ENCODE data around the gene MLH3.

The MLH3 gene

GRCh38 chr14:75050852-75051555 lies at the start of gene MLH3:
Gene MLH3 (minus strand): TSS chr14:75051467. CDS start chr14:75049655, 1,812 bp downstream.
- in situ Hi-C loops (cut with HindIII; ENCODE audit: low sequenced_read_pairs): no loop called here

DNA sequence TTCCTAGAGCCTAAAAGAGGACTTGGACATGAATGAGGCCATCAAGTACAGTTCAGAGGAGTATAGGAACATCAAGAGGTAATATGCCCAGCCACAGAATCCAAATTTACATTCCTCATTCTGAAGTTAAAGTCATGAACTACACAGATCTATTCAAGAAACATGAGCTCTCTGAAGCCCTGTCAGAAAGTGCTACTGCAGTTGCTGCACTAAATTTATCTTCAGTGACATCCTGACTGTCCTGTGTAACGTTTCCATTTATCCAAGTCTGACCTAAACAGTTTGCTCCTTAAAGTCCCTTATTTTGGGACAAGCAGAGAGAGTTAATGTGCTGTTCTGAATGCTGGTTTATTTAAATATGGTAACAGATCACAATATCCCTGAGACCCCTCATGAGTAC lies 47.4 kb upstream of the MLH3 start:
- in situ Hi-C loops (cut with HindIII; ENCODE audit: low sequenced_read_pairs): no loop called here

GRCh38 chr14:75098212-75098611 lies 46.9 kb upstream of the MLH3 start:
- in situ Hi-C loops (cut with HindIII; ENCODE audit: low sequenced_read_pairs): no loop called here

DNA sequence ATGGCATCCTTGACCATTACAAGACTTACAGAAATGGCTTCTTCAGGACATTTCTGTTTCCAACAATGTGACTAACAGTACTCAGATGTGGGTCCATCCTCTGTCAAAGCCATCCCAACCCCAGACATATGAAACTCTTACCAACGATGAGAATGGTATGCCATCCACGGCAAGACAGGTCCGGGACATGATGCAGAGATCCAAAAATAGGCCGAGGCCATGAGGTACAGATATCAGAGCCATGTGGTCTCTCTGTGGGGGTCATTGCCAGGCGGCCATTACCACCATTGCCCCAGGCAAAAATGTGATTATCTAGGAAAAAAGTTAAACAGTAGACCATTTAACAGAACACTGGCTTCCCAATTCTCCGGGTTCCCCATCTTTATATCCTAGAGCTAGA lies 45.7 kb upstream of the MLH3 start:
- in situ Hi-C loops (cut with HindIII; ENCODE audit: low sequenced_read_pairs): no loop called here

GRCh38 chr14:75095690-75096089 lies 44.4 kb upstream of the MLH3 start:
- in situ Hi-C loops (cut with HindIII; ENCODE audit: low sequenced_read_pairs): no loop called here

GRCh38 chr14:75094896-75095295 lies 43.6 kb upstream of the MLH3 start:
- in situ Hi-C loops (cut with HindIII; ENCODE audit: low sequenced_read_pairs): no loop called here

DNA sequence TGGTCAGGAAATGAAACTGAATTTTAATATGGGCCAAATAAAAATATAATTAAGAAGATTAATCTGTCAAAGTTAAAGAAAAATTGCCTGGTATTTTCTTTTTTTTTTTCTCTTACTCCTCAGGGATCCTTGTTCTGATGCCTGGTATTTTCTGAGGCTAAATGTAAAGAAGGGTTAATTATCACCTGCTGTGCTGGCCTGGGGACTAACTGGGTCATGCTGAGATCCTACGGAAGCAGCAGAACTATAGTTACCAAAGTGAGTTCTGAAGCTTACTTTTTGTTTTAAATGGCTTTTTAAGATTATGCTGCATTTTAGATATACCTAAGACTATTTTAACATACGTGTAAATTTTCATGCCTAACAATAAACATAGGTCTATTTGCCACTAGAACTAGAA lies 41.4 kb upstream of the MLH3 start:
- in situ Hi-C loops (cut with HindIII; ENCODE audit: low sequenced_read_pairs): no loop called here

DNA sequence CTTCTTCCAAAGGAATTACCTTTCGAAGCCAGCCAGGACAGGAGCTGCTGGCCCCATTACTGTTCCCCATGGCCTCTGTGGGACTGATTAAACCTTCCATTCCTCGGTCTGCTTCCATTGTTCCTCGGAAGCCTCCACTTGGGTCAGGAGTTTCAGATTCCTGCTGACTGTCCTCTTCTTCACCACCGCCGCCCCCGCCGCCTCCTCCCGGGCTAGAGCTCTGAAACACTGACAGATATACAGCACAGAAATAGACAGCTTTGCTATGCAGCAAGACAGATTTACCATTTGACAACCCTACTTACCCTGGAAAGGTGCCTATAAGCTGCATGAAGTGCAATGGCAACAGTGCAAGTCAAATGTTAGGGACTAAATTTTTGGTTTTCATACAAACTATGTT lies 40.0 kb upstream of the MLH3 start:
- in situ Hi-C loops (cut with HindIII; ENCODE audit: low sequenced_read_pairs): no loop called here

DNA sequence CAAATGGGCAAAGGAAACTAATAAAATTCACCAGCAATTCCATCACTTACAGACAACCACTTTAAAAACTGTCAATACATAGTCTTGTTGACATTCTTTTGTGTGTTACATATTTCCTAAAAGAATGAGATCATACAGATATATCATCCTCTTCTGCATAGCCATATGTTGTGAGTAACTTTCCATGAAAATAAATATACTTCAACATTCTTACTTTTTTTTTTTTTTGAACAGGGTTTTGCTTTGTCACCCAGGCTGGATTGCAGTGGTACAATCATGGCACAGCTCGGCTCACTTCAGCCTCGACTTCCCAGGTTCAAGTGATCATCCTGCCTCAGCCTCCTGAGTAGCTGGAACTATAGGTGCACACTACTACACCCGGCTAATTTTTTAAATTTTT lies 39.1 kb upstream of the MLH3 start:
- in situ Hi-C loops (cut with HindIII; ENCODE audit: low sequenced_read_pairs): no loop called here

DNA sequence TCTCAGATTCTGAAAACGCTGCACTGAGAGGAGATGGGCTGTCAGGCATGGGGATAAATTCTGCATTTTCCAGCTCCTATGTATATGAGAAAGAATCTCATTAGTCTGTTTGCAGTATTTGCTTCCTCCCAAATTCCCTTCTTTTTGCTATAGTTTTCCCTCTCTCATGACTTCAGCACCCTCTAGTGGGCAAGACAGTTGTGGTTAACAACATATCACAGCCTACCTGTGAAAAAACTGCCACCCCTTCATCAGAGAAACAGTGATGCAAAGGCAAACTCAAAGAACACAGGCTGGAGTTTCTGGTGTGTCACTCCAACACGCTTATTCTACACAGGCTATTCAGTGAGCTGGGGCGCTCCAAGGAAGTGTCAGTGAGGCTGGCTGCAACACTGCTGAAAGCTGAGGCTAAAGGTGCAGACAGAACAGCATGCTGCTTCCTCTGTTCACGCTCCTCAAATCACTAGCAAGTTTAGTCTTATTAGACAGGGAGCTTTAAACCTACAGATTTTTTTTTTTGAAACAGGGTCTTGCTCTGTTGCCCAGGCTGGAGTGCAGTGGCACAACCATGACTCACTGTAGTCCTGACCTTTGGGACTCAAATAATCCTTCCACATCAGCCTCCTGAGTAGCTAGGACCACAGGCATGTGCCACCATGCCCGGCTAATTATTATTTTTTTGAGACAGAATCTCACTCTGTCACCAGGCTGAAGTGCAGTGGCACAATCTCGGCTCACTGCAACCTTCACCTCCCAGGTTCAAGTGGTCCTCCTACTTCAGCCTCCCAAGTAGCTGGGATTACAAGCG lies 37.5 kb upstream of the MLH3 start:
- in situ Hi-C loops (cut with HindIII; ENCODE audit: low sequenced_read_pairs): no loop called here

DNA sequence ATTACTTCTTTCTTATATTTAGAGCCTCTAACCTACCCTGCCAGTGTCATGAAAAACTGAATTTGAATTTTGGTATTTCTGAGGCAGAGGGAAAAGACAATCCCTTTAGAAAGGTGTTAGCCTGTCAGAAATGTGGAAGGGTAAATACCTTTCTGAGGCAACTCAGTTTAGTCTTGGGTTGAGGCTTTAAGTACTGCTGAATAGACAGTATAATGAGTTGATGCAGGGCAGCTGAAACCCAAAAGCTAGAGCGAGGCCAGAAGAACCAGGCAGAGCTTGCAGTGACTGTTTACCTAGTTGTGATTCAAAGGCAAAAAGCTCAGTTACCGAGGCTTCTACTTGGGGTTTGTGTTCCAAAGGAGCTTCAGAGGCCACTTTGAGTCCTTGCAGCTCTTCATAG lies 36.9 kb upstream of the MLH3 start:
- in situ Hi-C loops (cut with HindIII; ENCODE audit: low sequenced_read_pairs): no loop called here

DNA sequence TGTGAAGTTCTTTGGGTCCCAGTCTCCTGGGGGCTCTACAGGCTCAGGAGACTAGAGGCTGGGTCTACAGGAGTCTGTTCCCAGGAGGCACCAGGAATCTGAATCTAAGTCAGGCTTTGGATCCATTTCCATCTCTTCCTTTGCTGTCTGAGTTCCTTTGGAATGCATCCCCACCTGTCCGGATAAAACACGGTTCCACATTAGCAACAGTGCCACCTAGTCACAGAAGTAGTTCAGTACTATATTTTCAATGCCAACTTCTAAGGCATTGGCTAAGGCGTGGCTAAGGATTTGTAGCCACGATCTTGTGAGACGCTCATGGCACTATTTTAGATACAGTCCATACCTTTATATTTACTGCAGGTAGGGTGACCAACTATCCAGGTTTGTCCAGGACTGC lies 33.2 kb upstream of the MLH3 start:
- in situ Hi-C loops (cut with HindIII; ENCODE audit: low sequenced_read_pairs): no loop called here

GRCh38 chr14:75083271-75083670 lies 32.0 kb upstream of the MLH3 start:
- in situ Hi-C loops (cut with HindIII; ENCODE audit: low sequenced_read_pairs): no loop called here

GRCh38 chr14:75081660-75082229 lies 30.5 kb upstream of the MLH3 start:
- in situ Hi-C loops (cut with HindIII; ENCODE audit: low sequenced_read_pairs): no loop called here

- in situ Hi-C loops (cut with HindIII; ENCODE audit: low sequenced_read_pairs): loop anchor here (5.0 kb wide), 2 partner anchors 67 to 172 kb away; no protein-coding TSS in a partner anchor
These were observed 28.3 kb upstream of the MLH3 start for GRCh38 chr14:75079521-75079920.

GRCh38 chr14:75077794-75078193 lies 26.5 kb upstream of the MLH3 start:
- in situ Hi-C loops (cut with HindIII; ENCODE audit: low sequenced_read_pairs): loop anchor here (5.0 kb wide), 2 partner anchors 65 to 170 kb away; no protein-coding TSS in a partner anchor

DNA sequence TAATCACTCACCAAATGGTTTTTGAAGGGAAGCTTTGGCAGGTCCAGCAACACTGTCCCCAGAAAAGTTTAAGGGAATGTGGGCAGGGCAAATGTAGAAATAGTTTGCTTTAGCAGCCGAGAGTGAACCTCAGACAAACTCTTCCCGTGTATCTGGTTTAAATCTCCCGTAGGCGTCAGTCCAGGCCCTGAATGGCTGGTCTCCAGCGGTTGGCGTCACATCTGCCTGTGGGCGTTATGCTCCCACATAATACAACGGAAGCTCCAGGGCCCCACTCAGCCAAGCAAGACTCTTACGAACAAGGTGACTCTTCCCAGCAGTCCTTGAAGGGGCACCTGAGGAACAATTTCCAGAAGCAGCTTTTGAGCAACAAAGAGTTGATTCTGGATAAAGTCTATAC lies 19.1 kb upstream of the MLH3 start:
- in situ Hi-C loops (cut with HindIII; ENCODE audit: low sequenced_read_pairs): no loop called here

DNA sequence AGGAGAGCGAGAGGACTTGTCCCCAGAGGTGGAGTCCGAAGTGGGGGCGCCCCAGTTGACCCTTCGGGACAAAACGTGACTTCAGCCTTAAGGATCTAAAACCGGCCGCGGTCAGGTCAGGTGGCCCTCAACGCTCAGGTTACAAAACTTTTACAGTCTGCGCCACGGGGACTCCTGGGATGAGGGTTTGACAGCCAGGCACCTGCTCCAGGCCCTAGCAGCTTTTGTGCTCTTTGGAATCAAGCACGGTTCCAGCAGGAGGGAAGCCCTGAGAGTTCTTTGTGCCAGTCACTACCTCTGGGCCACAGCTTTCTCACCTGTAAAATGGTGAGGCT lies 18.5 kb upstream of the MLH3 start:
- in situ Hi-C loops (cut with HindIII; ENCODE audit: low sequenced_read_pairs): loop anchor here (5.0 kb wide), 1 partner anchor 107 kb away; no protein-coding TSS in a partner anchor

- in situ Hi-C loops (cut with HindIII; ENCODE audit: low sequenced_read_pairs): loop anchor here (5.0 kb wide), 1 partner anchor 107 kb away; no protein-coding TSS in a partner anchor
These were observed 18.0 kb upstream of the MLH3 start, which contains the start of gene ZC2HC1C for GRCh38 chr14:75069121-75069810. Gene ZC2HC1C (plus strand): TSS chr14:75069641. CDS start chr14:75070574, 933 bp downstream.

GRCh38 chr14:75068294-75069120 lies 17.2 kb upstream of the MLH3 start:
- in situ Hi-C loops (cut with HindIII; ENCODE audit: low sequenced_read_pairs): loop anchor here (5.0 kb wide), 1 partner anchor 106 kb away; no protein-coding TSS in a partner anchor

Measured in endothelial cell of hepatic sinusoid (primary cell).